Measurements from ENCODE around the gene LTO1. TPM values are rescaled to one million over a fixed set of nuclear protein-coding genes. Genes with fewer than 3 reads are reported as not detected.
"Not testable (repeated sequence)": the region's sequence is repeated elsewhere in the genome, so short reads cannot be mapped to it uniquely, and the experiment has no call there.

Gene LTO1
- polyA plus RNA-seq, 1 of the 3 experiments (the other 2 are of a cell fraction): 30.8 TPM

GRCh38 chr11:69624293-69624692, 50.9 kb downstream of the LTO1 start:
- Histone ChIP-seq H3K36me3 (replicated peaks in 1 of 2; ENCODE audit: control insufficient read depth in 1 of 2, insufficient read depth in 2 of 2, low read length in 1 of 2) (no peaks in the 10 kb centered on the region), H3K27ac (ENCODE audit: low read depth in 2 of 2, low read length in 1 of 2) (no peak overlapping the region), H2AFZ (ENCODE audit: low read depth) (no peak overlapping the region), H3K9ac (no peak overlapping the region), H3F3A (replicated peaks; ENCODE audit: insufficient read depth) (no peaks in the 10 kb centered on the region), H4K20me1 (ENCODE audit: insufficient read depth) (no peaks in the 10 kb centered on the region), H3K4me1 (ENCODE audit: control insufficient read depth in 1 of 2, insufficient read depth in 2 of 2, low read depth in 1 of 2, low read length in 1 of 2) (peaks cover 0 to 12% of the 10 kb centered on the region in 2 experiments; a peak in 1 of 4 replicates), H3K27me3 (ENCODE audit: insufficient read depth) (no peaks in the 10 kb centered on the region), H3K4me3 (ENCODE audit: low read depth in 2 of 2, low read length in 1 of 2) (no peak overlapping the region), H3K9me2 (no peaks in the 10 kb centered on the region), H3K79me2 (ENCODE audit: insufficient read depth) (no peaks in the 10 kb centered on the region), H3K4me2 (no peak overlapping the region), H3K9me3 (no peaks in the 10 kb centered on the region; the same call in 1 of the 2 replicates)
- no peak for DNase-seq
- 100% methylated on average over 1 of the region's 1 CpG for WGBS (ENCODE audit: low lambda C conversion rate)
- TF ChIP-seq SMC3 (IDR thresholded peaks at IDR 0.05; ENCODE audit: low read depth, low read length): no peak
- CTCF ChIA-PET: no interaction called here
- POLR2A ChIA-PET: no interaction called here

DNA sequence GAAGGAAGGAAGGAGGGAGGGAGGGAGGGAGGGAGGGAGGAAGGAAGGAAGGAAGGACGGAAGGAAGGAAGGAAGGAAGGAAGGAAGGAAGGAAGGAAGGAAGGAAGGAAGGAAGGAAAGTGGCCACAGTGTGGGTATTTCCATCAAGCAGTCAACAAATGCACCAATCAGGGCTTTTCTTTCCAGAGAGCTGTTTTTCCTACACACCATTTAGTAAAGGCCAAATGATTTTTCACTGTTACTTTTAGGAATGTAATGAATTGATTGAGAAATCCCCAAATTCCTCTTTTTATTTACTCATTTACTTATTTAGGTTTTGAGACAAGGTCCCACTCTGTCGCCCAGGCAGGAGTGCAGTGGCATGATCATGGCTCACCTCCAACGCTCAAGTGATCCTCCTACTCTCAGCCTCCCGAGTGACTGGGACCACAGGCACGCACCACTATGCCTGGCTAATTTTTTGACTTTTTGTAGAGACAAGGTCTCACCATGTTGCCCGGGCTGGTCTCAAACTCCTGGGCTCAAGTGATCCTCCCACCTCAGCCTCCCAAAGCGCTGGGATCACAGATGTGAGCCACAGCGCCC, 53.0 kb downstream of the LTO1 start:
- H4K20me1 ChIP-seq (ENCODE audit: insufficient read depth); H3K36me3 ChIP-seq (replicated peaks in 1 of 2; ENCODE audit: control insufficient read depth in 1 of 2, insufficient read depth in 2 of 2, low read length in 1 of 2); H2AFZ ChIP-seq (ENCODE audit: low read depth); DNase-seq; H3K27ac ChIP-seq (ENCODE audit: low read depth in 2 of 2, low read length in 1 of 2); H3K9me3 ChIP-seq; H3K79me2 ChIP-seq (ENCODE audit: insufficient read depth); H3K27me3 ChIP-seq (ENCODE audit: insufficient read depth); H3K4me2 ChIP-seq; H3K4me3 ChIP-seq (ENCODE audit: low read depth in 2 of 2, low read length in 1 of 2); H3F3A ChIP-seq (replicated peaks; ENCODE audit: insufficient read depth); H3K9ac ChIP-seq; POLR2A ChIA-PET; H3K9me2 ChIP-seq: not testable (repeated sequence)
- H3K4me1 ChIP-seq (ENCODE audit: control insufficient read depth in 1 of 2, insufficient read depth in 2 of 2, low read depth in 1 of 2, low read length in 1 of 2): peaks cover 0 to 12% of the 10 kb centered on the region in 2 experiments; a peak in 1 of 4 replicates
- WGBS (ENCODE audit: low lambda C conversion rate): 78% methylated on average over 8 of the region's 8 CpGs
- CTCF ChIA-PET: interaction anchor here (2.2 kb wide), 1 partner anchor 11 kb away, joined by 5 read pairs; no protein-coding TSS in a partner anchor

GRCh38 chr11:69620683-69621290, 54.4 kb downstream of the LTO1 start:
- no peaks in the 10 kb centered on the region for H3F3A ChIP-seq (replicated peaks; ENCODE audit: insufficient read depth)
- H3K9me2 ChIP-seq: no peaks in the 10 kb centered on the region
- no peaks in the 10 kb centered on the region for H3K36me3 ChIP-seq (replicated peaks in 1 of 2; ENCODE audit: control insufficient read depth in 1 of 2, insufficient read depth in 2 of 2, low read length in 1 of 2)
- 78% methylated on average over 2 of the region's 2 CpGs for WGBS (ENCODE audit: low lambda C conversion rate)
- no peaks in the 10 kb centered on the region for H3K9me3 ChIP-seq
- DNase-seq: no peak
- no peaks in the 10 kb centered on the region for H3K27me3 ChIP-seq (ENCODE audit: insufficient read depth)
- ChIA-PET CTCF (interaction anchor here (2.2 kb wide), 1 partner anchor 12 kb away, joined by 5 read pairs; no protein-coding TSS in a partner anchor), POLR2A (no interaction called here)
- TF ChIP-seq FOXM1 (IDR thresholded peaks at IDR 0.05; ENCODE audit: low read depth): no peak
- no peak for TF ChIP-seq FOSL2 (IDR thresholded peaks at IDR 0.05; ENCODE audit: borderline replicate concordance, low read depth)
- H3K27ac ChIP-seq (ENCODE audit: low read depth in 2 of 2, low read length in 1 of 2): no peak overlapping the region
- H3K4me2 ChIP-seq: no peak overlapping the region
- no peak overlapping the region for H3K9ac ChIP-seq
- H3K4me3 ChIP-seq (ENCODE audit: low read depth in 2 of 2, low read length in 1 of 2): no peak overlapping the region
- no peak overlapping the region for H2AFZ ChIP-seq (ENCODE audit: low read depth)
- H4K20me1 ChIP-seq (ENCODE audit: insufficient read depth): no peaks in the 10 kb centered on the region
- H3K4me1 ChIP-seq (ENCODE audit: control insufficient read depth in 1 of 2, insufficient read depth in 2 of 2, low read depth in 1 of 2, low read length in 1 of 2): peaks cover 0 to 12% of the 10 kb centered on the region in 2 experiments; a peak in 1 of 4 replicates
- H3K79me2 ChIP-seq (ENCODE audit: insufficient read depth): no peaks in the 10 kb centered on the region

GRCh38 chr11:69618237-69618636, 56.9 kb downstream of the LTO1 start:
- H3K4me3 ChIP-seq (ENCODE audit: low read depth in 2 of 2, low read length in 1 of 2): no peak overlapping the region

More at GRCh38 chr11:69618237-69618636, 56.9 kb downstream of the LTO1 start:
- peaks cover 0 to 8% of the 10 kb centered on the region in 2 experiments; a peak in 1 of 4 replicates for H3K4me1 ChIP-seq (ENCODE audit: control insufficient read depth in 1 of 2, insufficient read depth in 2 of 2, low read depth in 1 of 2, low read length in 1 of 2)
- ChIA-PET CTCF (no interaction called here), POLR2A (no interaction called here)
- TF ChIP-seq, protein P1, sequence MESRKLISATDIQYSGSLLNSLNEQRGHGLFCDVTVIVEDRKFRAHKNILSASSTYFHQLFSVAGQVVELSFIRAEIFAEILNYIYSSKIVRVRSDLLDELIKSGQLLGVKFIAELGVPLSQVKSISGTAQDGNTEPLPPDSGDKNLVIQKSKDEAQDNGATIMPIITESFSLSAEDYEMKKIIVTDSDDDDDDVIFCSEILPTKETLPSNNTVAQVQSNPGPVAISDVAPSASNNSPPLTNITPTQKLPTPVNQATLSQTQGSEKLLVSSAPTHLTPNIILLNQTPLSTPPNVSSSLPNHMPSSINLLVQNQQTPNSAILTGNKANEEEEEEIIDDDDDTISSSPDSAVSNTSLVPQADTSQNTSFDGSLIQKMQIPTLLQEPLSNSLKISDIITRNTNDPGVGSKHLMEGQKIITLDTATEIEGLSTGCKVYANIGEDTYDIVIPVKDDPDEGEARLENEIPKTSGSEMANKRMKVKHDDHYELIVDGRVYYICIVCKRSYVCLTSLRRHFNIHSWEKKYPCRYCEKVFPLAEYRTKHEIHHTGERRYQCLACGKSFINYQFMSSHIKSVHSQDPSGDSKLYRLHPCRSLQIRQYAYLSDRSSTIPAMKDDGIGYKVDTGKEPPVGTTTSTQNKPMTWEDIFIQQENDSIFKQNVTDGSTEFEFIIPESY (IDR thresholded peaks at IDR 0.05; ENCODE audit: borderline replicate concordance, low read depth): no peak
- TF ChIP-seq YY1 (IDR thresholded peaks at IDR 0.05; ENCODE audit: low read depth) (no peak), EP300 (IDR thresholded peaks at IDR 0.05; ENCODE audit: borderline replicate concordance in 1 of 2, low read depth in 1 of 2, low read length in 1 of 2) (no peak), RFX5 (IDR thresholded peaks at IDR 0.05; ENCODE audit: low read length) (no peak), FOXM1 (IDR thresholded peaks at IDR 0.05; ENCODE audit: low read depth) (no peak)
- no peaks in the 10 kb centered on the region for H3K27me3 ChIP-seq (ENCODE audit: insufficient read depth)
- DNase-seq: no peak
- no peaks in the 10 kb centered on the region for H3K79me2 ChIP-seq (ENCODE audit: insufficient read depth)
- H3F3A ChIP-seq (replicated peaks; ENCODE audit: insufficient read depth): no peaks in the 10 kb centered on the region
- H3K9me3 ChIP-seq: no peaks in the 10 kb centered on the region
- H2AFZ ChIP-seq (ENCODE audit: low read depth): no peak overlapping the region
- H3K27ac ChIP-seq (ENCODE audit: low read depth in 2 of 2, low read length in 1 of 2): no peak overlapping the region
- no peak overlapping the region for H3K4me2 ChIP-seq
- WGBS (ENCODE audit: low lambda C conversion rate): 79% methylated on average over 4 of the region's 8 CpGs
- H3K9ac ChIP-seq: no peak overlapping the region
- no peaks in the 10 kb centered on the region for H3K36me3 ChIP-seq (replicated peaks in 1 of 2; ENCODE audit: control insufficient read depth in 1 of 2, insufficient read depth in 2 of 2, low read length in 1 of 2)
- no peaks in the 10 kb centered on the region for H4K20me1 ChIP-seq (ENCODE audit: insufficient read depth)
- H3K9me2 ChIP-seq: no peaks in the 10 kb centered on the region
